ENCODE results near the gene AADACL4.
A peak's percentile ranks its signal among the peaks of the same experiment; 100 is the strongest.

AADACL4 gene

DNA sequence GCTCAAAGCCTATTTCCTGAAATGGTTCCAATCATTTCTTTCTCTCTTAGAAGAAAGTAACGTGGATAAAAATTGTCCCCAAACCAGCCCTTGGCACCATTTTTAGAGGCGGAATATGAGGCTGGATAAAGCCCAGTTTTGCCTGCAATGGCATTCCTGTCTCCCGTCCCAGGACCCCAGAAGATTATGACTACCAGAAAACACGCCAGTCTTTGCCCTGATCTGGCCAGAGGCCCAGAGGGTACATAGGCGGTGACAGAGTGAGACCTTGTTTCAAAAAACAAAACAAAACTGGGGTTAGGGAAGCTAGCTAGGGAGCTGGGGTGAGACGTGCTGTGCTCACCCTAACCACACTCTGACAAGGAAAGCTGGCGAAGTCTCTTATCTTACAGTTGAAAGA lies at the start of gene AADACL4:
AADACL4 (plus strand) TSS at position 301 of the 400 bp plus-strand sequence. CDS start 462 bp downstream, outside the sequence.
- H3K27ac ChIP-seq, result no peak within 1 kb of the TSS
- TF ChIP-seq ZFX (IDR thresholded peaks at IDR 0.05), result no peak

DNA sequence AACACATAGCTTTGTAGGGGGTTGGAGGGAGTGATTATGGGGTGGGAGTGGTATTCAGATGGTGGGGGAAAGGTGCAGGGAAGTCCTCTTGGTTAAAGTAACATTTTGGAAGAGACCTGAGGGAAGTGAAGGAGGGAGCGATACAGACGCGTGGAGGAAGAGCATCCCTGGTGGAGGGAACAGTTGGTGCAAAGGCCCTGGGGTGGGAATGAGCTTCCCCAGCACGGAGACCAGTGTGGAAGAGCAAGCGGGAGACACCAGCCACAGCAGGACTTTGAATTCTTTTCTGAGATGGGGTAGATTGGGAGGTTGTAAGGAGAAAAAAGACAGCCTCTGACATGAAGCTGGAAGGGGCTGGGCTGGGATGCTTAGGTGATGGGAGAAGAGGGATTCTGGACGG lies 49.4 kb upstream of the AADACL4 start:
- H3K27ac ChIP-seq, result no peak overlapping the region
- no peak for TF ChIP-seq ZFX (IDR thresholded peaks at IDR 0.05)
- TF ChIP-seq, protein P1, sequence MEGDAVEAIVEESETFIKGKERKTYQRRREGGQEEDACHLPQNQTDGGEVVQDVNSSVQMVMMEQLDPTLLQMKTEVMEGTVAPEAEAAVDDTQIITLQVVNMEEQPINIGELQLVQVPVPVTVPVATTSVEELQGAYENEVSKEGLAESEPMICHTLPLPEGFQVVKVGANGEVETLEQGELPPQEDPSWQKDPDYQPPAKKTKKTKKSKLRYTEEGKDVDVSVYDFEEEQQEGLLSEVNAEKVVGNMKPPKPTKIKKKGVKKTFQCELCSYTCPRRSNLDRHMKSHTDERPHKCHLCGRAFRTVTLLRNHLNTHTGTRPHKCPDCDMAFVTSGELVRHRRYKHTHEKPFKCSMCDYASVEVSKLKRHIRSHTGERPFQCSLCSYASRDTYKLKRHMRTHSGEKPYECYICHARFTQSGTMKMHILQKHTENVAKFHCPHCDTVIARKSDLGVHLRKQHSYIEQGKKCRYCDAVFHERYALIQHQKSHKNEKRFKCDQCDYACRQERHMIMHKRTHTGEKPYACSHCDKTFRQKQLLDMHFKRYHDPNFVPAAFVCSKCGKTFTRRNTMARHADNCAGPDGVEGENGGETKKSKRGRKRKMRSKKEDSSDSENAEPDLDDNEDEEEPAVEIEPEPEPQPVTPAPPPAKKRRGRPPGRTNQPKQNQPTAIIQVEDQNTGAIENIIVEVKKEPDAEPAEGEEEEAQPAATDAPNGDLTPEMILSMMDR (conservative IDR thresholded peaks at IDR 0.05), result no peak

DNA sequence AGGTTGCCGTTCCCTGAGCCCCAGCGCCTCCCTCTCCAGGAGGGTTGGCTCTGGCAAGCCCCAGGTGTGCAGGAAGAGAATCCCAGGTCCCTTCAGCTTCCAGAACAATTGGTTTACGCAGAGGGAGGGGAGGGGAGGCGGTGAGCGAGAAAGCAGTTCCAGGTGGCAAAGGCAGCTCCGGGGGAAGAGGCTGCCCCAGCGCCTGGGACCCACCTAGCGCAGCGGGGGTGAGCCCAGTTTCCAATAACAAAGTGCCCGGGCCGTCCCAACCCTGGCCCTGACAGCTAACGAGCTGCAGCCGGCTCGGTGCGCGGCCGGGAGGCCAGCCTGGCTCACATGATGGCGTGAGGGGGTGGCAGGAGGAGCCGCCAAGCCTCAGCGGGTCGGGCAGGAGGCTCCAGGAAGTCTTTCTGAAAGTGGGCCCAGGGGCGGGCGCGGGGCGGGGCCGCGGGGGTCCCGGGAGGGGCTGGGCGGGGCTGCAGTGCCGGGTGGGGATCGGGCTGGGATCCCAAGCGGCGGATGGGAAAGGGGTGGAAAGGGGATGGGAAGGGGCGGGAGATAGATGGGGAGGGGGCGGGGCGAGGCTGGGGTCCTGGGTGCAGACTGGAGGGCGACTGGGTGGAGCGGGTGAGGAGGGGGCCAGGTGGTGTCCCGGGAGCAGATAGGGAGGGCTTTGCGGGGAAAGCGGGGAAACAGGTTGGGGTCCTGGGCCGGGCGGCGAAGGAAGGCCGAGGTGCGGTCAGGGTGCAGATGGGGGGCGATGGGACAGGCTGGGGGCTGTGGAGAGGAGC lies 48.7 kb upstream of the AADACL4 start:
- peak overlapping the region; percentile 56 for H3K27ac ChIP-seq
- TF ChIP-seq, protein P1 (conservative IDR thresholded peaks at IDR 0.05), result no peak
- no peak for TF ChIP-seq ZFX (IDR thresholded peaks at IDR 0.05)

DNA sequence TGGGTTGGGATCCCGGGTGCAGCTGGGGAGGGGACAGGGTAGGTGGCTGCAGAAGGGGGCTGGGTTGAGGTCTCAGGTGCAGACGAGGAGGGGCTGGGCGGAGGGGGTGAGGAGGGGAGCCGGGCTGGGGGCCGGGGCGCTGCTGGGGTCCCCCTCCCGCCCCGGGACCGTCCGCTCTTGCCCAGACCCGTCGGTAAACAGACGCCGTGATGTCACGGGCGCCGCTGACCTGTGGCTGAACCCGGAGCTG lies 48.2 kb upstream of the AADACL4 start:
- H3K27ac ChIP-seq, result peak overlapping the region; percentile 56

DNA sequence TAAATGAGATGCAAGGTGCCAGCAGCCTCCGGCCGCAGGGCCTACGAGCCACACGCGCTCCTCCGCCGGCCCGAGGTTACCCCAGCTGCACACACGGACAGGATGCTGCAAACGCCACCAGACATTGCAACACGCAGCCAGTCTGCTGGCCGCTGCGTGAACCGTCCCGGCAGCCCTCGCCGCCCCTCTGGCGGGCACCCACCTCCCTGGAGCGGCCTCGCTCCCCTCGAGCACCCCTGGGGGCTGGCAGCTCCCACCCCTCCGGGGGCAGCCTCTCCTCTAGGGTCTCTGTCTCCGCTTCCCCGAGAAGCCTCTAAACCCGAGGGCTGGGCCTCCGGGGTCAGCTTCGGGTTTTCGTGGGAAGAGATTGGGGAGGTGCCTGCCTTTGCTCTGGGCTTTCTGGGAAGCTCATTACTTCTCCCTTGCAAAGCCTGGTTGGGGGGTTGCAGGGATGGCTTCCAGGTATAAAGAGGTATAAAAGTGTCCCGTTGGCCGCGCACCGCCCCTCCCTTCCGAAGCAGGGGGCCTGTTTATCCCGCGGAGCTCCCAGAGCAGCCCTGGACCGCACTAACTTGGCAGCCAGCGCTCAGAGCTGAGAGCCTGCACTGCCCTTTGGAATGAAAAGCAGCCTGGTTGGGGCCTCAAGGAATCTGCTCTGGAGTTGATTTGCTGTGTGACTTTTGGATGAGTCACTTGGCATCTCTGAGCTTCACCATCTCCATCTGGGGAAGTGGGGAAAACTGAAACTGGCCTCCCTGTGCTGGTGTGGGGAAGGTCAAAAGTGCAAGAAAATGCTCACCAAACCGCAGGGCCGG lies 47.7 kb upstream of the AADACL4 start:
- TF ChIP-seq, protein P1 (conservative IDR thresholded peaks at IDR 0.05), result no peak
- TF ChIP-seq ZFX (IDR thresholded peaks at IDR 0.05), result 0 out of 2 replicates have a peak, but pooled peaks have one; percentile 27
- H3K27ac ChIP-seq, result peak overlapping the region; percentile 56

More for the DNA sequence above, 48.2 kb upstream of the AADACL4 start:
- TF ChIP-seq ZFX (IDR thresholded peaks at IDR 0.05), result no peak
- TF ChIP-seq, protein P1 (conservative IDR thresholded peaks at IDR 0.05), result no peak

DNA sequence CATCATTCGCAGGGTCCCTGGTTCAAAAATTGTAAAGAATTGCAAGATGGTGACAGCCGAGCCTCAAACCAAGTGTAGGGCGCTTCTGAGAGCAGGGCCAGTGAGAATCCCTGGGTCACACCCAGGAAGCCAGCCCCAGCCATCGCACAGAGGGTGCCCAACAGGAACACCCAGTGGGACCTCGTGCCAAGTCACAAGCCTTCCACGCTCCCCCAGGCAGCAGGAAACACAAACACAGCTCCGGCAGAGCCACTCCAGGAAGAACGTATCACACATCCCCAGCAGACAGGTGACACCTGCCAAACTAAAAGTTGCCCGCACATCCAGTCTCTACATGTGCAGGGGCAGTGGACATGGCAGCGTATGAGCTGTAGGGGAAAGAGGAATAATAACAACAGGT lies 46.1 kb upstream of the AADACL4 start:
- TF ChIP-seq, protein P1 (conservative IDR thresholded peaks at IDR 0.05), result no peak
- TF ChIP-seq ZFX (IDR thresholded peaks at IDR 0.05), result no peak
- H3K27ac ChIP-seq, result peak overlapping the region; percentile 16; the same call in 1 of the 2 replicates

DNA sequence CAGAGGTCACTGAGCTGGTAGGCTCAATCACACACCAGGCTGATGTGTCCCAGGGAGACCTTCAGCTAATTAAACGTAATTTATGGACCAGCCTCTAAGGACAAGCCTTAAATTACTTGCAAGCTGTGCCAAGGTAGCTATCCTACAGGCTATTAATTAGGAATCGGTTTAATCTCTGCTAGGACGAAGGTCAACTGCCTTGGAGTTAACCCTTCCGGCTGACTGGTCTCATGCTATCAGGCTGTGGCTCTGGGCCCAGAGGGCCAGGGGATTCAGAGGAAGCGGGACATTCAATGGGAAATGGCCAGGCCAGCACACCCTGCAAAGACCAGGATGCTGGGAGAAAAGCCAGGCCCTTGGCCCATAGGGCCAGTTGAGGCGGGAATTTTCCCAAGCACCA lies 44.9 kb upstream of the AADACL4 start:
- no peak for TF ChIP-seq ZFX (IDR thresholded peaks at IDR 0.05)
- TF ChIP-seq, protein P1 (conservative IDR thresholded peaks at IDR 0.05), result no peak
- no peak overlapping the region for H3K27ac ChIP-seq

Measured in C4-2B (cell line).